Mesodermal cell (in vitro differentiated cells): Measurements from ENCODE around the gene PRSS21.

Source experiments
- H3K27ac ChIP-seq: 2 replicates; pipeline ENCODE4 v1.7.0; 2013; ENCODE audit warnings: mild to moderate bottlenecking, low read depth, low read length, moderate library complexity; ENCODE audit not compliant: severe bottlenecking
- H3K36me3 ChIP-seq: 2 replicates; pipeline ENCODE4 v1.7.1; 2013; ENCODE audit warnings: mild to moderate bottlenecking, low read length, moderate library complexity; ENCODE audit not compliant: control insufficient read depth, insufficient read depth
- H3K4me1 ChIP-seq: one replicate; pipeline ENCODE4 v1.7.1; 2013; ENCODE audit warnings: mild to moderate bottlenecking, low read length; ENCODE audit not compliant: insufficient read depth, control insufficient read depth, poor library complexity, severe bottlenecking
- H3K4me3 ChIP-seq: 2 replicates; pipeline ENCODE4 v1.7.0; 2013; ENCODE audit warnings: low read length, control low read depth, mild to moderate bottlenecking; ENCODE audit not compliant: insufficient read depth, poor library complexity, severe bottlenecking; ENCODE audit errors: extremely low read depth
- H3K9me3 ChIP-seq: 2 replicates; pipeline ENCODE4 v1.7.1; 2013; ENCODE audit warnings: mild to moderate bottlenecking, low read length, moderate library complexity; ENCODE audit not compliant: control insufficient read depth
- WGBS, 2 experiments: methylation state at CpG; one replicate each; pipeline ENCODE4 v1.1.5; 2013; ENCODE audit warnings: missing lambda C conversion rate in 2 of 2; ENCODE audit not compliant: insufficient coverage in 2 of 2; 5-methylcytosine and 5-hydroxymethylcytosine counted together

PRSS21 gene

DNA sequence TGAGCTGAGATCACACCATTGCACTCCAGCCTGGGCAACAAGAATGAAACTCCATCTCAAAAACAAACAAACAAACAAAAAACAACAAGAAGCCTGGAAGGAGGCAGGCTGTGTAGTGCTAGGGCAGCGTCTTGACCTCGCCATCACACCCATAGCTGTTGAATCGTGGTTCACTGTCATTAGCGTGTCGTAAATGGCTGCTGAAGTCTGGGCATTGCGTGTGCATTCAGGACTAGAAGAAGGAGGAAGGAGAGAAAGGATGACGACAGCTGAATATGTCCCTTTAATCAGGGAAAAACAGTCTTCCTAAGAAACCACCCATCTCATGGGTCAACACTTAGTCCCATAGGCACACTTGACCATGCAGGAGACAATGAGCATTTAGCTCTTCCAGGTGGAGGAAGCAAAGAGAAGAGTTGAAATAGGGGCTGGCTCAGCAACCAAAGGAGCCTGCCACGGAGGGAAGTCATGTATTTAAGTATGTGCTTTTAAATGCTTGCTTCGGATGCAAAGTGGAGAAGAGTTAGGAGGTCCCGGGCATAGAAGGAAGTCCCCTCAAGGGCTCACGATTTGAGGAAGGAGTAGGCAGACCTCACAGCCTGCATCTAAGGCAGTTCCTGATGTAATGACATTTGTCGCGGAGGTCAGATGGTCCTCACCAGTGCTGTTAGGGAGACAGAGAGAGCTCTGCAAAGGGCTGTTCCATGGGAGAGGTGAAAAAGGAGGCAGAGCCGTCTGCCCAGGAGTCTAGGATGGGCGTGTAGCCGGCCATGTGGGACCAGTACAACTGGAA, 32.1 kb downstream of the PRSS21 start:
- WGBS, 2 experiments, result 90 to 95% methylated on average over 13 to 14 of the region's 16 CpGs
- Histone ChIP-seq H3K4me1 (no peaks in the 10 kb centered on the region), H3K36me3 (no peaks in the 10 kb centered on the region), H3K9me3 (peaks cover under 1% of the 10 kb centered on the region), H3K4me3 (no peak overlapping the region), H3K27ac (no peak overlapping the region)

DNA sequence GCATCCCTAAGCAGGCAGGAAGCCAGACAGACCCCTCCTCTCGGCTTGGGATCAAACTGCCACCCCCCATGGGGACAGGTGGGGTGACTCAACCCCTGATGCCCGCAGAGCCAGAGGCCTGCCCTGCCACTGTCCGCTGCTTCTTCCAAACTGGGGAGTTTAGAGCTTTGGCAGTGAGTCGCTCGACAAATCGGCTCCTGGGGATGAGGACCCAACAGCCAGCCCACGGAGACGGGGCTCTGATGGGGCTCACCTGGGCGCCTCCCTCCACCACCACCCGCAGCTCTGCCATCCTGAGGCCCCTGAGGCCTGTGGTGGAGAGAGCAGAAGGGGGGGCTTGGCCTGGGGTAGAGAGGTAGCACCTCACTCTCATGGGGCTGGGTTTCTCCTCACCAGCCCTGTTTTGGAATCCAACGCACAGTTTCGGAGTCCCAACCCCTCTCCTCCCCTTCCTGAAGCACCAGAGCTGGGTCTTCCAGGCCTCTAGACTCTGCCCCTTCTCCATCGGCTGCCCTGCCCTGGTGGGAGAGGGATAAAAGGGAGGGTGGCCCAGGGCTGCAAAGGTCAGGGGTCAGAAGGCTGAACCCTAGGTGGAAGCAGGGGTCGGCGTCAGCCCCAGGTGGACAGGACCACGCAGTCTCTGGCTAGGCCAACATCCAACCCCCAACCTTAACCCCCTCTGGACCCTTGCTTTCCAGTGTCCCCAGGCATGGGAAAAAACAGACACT, 35.1 kb downstream of the PRSS21 start:
- no peak overlapping the region for H3K4me3 ChIP-seq
- H3K4me1 ChIP-seq, result no peaks in the 10 kb centered on the region
- no peaks in the 10 kb centered on the region for H3K36me3 ChIP-seq
- peaks cover 8% of the 10 kb centered on the region for H3K9me3 ChIP-seq
- no peak overlapping the region for H3K27ac ChIP-seq
- 84 to 86% methylated on average over 7 to 9 of the region's 16 CpGs for WGBS, 2 experiments

DNA sequence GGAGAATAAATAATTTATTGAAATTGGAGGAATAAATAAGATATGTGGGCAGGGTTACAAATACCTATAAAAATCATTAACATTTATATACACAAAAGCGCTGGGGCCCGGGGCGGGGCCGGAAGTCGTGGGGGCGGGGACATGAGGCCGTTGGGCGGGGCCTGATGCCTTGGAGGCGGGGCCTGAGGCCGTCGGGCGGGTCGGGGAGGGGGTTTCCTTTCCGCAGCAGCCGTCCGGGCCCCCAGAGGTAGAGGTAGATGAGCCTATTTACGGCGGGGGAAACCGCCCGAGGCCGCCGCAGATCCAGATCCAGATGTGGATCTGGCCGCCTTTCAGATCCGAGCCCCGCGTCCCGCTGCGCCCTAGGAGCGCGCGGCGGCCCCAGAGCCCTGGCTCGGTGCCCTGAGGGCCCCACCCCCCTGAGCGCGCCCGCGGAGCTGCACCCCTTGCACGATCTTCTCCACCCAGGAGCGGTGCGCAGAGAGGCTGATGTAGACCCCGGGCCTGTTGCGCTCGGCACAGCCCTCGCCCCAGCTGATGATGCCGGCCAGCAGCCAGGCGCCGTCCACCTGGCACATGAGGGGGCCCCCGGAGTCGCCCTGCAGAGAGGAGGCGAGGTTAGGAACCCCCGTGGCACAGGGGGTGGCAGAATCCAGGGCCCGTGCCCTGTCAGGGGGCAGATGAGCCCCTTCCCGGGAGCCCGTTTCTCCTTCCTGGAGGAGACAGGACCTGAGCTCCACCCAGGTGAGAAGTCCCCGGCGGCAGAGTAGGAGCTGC, 35.9 kb downstream of the PRSS21 start:
- Histone ChIP-seq H3K4me3 (no peak overlapping the region), H3K4me1 (no peaks in the 10 kb centered on the region), H3K27ac (no peak overlapping the region), H3K36me3 (no peaks in the 10 kb centered on the region), H3K9me3 (peaks cover 8% of the 10 kb centered on the region)
- WGBS, 2 experiments, result 88 to 90% methylated on average over 36 to 55 of the region's 56 CpGs

DNA sequence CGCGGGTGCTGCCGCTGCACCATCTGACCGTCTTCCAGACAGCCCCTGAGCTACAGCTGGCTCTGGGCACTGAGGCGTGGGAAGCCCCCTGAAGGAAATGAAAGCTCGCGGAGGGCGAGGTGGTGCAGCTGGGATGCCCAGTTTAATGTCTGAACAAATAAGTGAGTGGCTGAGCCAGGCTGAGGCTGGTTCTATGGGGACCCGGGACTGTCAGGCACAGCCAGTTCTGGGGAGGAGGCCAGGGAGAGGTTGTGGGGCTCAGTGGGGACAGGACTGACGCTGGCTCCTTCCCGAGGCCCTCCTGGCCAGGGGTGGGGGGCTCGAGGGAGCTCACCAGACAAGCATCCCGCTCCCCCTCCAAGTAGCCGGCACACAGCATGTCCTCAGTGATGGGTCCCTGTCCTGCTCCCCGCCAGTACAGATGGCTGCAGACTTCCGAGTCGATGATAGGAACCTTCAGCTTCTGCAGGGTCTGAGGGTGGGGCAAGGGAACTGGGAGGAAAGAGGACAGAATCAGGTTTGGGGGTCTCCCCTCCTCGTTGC, 36.6 kb downstream of the PRSS21 start:
- Histone ChIP-seq H3K9me3 (peaks cover 8% of the 10 kb centered on the region), H3K4me3 (no peak overlapping the region), H3K4me1 (no peaks in the 10 kb centered on the region), H3K36me3 (no peaks in the 10 kb centered on the region), H3K27ac (no peak overlapping the region)
- WGBS, 2 experiments, result 90 to 97% methylated on average over 15 to 16 of the region's 18 CpGs

DNA sequence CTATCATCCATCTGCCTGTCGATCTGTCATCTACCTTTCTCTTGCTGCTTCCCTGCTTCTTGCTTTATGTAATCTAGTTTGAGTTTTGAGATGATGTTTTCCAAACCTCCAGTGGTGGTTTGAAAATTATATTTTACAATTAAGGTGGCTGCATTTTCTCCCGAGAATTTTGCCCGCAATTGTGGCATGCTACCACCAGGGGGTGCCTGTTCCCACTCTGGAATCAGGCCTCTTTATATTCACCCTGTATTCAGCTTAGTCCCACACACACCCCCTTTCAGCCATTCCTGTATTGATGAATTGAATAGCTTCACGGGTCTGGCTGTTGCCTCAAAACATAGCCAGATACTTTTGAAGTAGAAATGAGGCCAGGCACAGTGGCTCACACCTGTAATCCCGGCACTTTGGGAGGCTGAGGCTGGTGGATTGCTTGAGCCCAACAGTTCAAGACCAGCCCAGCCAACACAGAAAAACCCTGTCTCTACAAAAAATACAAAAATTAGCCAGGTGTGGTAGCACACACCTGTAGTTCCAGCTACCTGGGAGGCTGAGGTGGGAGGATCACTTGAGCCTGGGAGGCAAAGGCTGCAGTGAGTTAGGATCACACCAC, 37.8 kb downstream of the PRSS21 start:
- Histone ChIP-seq H3K36me3 (no peaks in the 10 kb centered on the region), H3K9me3 (peaks cover 8% of the 10 kb centered on the region), H3K27ac (no peak overlapping the region), H3K4me1 (no peaks in the 10 kb centered on the region), H3K4me3 (no peak overlapping the region)
- WGBS, 2 experiments, result 50 to 81% methylated on average over 2 of the region's 5 CpGs

DNA sequence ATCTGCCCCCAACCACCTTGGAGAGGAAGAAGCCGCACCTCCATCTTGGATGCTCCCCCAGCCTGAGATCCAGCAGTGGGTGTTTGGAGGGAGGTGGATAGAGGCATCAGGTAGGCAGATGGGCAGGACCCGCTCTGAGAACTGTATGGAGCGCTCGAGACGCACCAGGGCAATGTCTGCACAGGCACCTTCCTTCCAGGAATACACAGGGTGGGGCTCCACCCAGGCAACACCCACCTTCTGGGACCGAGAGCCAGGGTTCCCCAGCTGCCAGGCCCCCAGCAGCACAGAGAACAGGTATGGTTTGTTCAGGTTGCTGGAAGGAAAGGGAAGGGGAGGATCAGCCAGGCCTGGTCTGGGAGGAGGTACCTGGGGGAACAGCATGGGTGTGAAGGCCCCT, 38.5 kb downstream of the PRSS21 start:
- Histone ChIP-seq H3K36me3 (no peaks in the 10 kb centered on the region), H3K4me3 (no peak overlapping the region), H3K9me3 (peaks cover 13% of the 10 kb centered on the region), H3K27ac (no peak overlapping the region), H3K4me1 (no peaks in the 10 kb centered on the region)
- WGBS, 2 experiments, result 84 to 91% methylated on average over 4 to 5 of the region's 6 CpGs

DNA sequence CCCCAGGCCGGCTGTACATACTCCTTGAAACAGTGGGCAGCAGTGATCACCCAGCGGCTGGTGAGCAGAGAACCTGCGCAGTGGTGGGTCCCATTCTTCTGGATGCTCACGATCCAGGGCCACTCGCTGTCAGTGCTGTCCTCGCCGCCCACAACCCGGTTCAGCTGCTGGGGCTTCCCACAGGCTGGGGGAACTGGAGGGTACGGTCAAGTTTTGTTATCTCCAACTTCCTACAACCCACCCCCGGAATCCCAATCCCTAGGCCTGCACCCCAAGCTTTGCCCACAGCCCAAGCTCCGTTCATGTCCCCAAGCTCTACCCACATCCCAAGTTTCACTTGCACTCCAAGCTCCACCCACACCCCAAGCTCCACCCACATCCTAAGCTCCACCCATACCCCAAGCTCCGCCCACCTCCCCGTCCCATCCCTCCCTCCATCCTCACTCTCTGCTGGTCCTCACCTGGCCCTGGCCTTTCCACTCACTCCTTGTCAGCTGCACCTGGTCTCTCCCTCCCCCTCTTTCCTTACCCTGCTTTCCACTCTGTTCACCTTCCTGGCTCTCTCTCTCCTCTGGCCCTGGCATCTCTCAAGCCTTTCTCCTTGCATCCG, 39.1 kb downstream of the PRSS21 start:
- no peak overlapping the region for H3K4me3 ChIP-seq
- H3K36me3 ChIP-seq, result no peaks in the 10 kb centered on the region
- H3K4me1 ChIP-seq, result no peaks in the 10 kb centered on the region
- WGBS, 2 experiments, result 85 to 93% methylated on average over 10 to 13 of the region's 14 CpGs
- H3K9me3 ChIP-seq, result peaks cover 19% of the 10 kb centered on the region
- no peak overlapping the region for H3K27ac ChIP-seq

DNA sequence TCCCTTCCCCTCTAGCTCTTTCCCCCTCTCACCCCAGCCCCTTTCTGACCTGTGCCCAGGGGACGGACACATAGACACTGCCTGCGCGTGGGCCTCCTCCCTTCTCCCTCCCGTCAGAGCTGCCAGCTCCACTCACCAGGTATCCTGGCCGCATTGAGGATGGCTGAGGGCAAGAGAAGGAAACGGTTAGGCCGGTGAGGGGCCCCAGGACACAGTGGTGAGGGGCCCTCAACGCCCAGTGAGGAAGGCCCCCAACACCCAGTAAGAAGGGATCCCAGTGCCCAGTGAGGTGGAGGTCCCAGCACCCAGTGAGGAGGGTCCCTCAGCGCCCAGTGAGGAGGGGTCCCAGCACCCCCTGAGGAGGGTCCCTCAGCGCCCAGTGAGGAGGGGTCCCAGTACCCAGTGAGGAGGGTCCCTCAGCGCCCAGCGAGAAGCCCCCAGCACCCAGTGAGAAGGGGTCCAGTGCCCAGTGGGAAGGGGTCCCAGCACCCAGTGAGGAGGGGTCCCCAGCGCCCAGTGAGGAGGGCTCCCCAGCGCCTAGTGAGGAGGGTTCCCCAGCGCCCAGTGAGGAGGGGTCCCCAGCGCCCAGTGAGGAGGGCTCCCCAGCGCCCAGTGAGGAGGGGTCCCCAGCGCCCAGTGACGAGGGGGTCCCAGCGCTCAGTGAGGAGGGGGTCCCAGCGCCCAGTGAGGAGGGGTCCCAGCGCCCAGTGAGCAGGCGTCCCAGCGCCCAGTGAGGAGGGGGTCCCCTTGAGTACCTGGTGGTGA, 39.8 kb downstream of the PRSS21 start:
- H3K9me3 ChIP-seq, result peaks cover 20% of the 10 kb centered on the region
- no peaks in the 10 kb centered on the region for H3K4me1 ChIP-seq
- no peak overlapping the region for H3K4me3 ChIP-seq
- no peaks in the 10 kb centered on the region for H3K36me3 ChIP-seq
- no peak overlapping the region for H3K27ac ChIP-seq
- WGBS, 2 experiments, result 82 to 91% methylated on average over 18 to 19 of the region's 24 CpGs

DNA sequence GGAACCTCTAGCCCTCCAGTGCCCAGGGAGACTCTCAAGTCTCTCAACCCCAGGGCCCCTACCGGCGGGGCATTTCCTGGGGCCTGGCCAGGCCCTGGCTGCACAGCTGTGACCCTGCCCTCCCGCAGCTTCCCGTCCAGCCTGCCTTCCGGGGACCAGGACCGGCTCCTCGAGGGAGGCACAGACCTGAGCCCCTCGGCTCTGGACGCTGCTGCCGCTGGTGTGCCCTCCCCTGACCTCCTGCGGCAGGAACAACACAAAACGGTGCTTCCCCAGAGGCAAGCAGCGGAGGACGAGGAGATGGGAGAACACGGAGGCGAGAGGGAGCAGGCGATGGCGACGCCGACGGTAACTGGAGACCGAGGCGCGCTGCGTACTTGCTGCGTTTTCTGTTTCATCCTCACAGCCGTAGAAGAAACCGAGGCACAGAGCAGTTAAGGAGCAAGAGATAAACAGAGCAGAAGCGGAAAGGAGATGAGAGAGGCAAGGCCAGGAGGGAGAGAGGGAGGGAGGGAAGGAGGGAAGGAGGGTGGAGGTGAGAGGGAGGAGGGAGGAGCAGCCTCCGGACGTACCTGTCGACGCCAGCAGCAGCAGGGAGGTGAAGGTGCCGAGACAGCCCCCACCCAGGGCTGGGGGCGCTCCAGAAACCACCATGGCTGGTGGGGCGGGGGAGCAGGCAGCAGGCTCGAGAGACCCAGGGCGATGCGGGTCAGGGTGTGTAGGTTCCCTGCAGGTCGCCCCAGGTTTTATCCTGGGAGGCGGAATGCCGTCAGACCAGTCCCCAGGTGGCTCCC, 40.6 kb downstream of the PRSS21 start, which contains the start of gene PRSS22:
PRSS22 (minus strand) TSS at position 720 of the 794 bp plus-strand sequence; CDS start at position 654, 66 bp downstream.
- Histone ChIP-seq H3K4me1 (no peaks in the 10 kb centered on the region), H3K36me3 (no peaks in the 10 kb centered on the region), H3K27ac (no peak within 1 kb of the TSS), H3K4me3 (no peak within 1 kb of the TSS), H3K9me3 (peaks cover 20% of the 10 kb centered on the region)
- 11 to 12% methylated on average over 34 to 40 of the region's 42 CpGs for WGBS, 2 experiments
